ENCODE data around the gene UBAC2.

DNA sequence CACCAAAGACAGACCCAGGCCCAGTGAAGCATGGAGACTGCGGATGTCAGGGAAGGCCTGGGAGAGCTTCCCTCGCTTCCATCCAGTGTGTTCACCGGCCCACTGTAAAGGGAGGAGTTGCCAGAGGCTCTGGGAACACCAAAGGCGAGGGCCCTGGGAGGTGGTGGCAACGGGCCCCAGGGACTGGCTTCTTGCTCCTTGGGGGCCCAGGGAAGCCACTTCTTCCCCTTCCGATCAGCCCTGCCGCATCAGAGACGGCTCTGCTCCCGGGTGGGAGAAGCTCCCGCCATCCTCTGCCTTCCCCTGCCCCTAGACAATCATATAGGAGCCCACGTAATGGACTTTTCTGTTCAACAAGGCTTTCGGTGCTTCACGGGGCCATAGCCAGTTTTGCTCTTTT is 189.9 kb downstream of the UBAC2 start:
- no peak for TF ChIP-seq CTCF (conservative IDR thresholded peaks at IDR 0.05; ENCODE audit: low read depth, low read length)
- no peak for TF ChIP-seq EZH2 (IDR thresholded peaks at IDR 0.05; ENCODE audit: borderline replicate concordance, low read depth, low read length, poor library complexity, severe bottlenecking)
